D721Med (cell line): ENCODE results near the gene GALNT1.
"Not testable (repeated sequence)": the region's sequence is repeated elsewhere in the genome, so short reads cannot be mapped to it uniquely, and the experiment has no call there.

ENCODE experiments used
- DNase-seq: peaks from one replicate; pipeline ENCODE4 v3.0.0; 2011; ENCODE audit warnings: low spot score; ENCODE audit not compliant: insufficient read length
- FAIRE-seq: peaks from 2 replicates; lab custom pipeline; 2011; peaks lifted over from hg19 to GRCh38; lab: Jason Lieb, UNC
- CTCF ChIP-seq: IDR thresholded peaks from 2 replicates; pipeline ENCODE4 v1.5.1; 2012; ENCODE audit warnings: mild to moderate bottlenecking, control low read depth; ENCODE audit not compliant: insufficient read depth; ENCODE audit errors: missing control alignments

Gene GALNT1

DNA sequence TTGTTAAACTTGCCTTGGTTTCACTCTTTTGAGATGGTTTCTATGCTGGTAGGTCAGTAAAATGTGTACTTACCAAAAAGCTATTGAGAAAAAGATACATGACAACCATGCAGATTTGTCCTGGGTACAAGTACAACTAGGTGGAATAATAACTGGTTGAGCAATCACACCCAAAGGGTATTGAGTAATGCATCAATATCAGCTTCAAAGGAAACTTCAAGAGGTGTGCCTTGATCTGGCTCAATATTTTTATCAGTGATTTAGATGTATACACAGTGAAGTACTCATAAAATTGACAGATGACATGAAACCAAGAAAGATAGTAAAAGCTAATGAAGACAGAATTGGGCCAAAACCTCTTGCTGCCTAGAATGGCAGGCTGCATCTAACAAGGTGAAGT is 21.7 kb upstream of the GALNT1 start:
- DNase-seq (no peak), FAIRE-seq (no peak)
- no peak for TF ChIP-seq CTCF

GRCh38 chr18:35564795-35565453 is 16.6 kb upstream of the GALNT1 start:
- TF ChIP-seq CTCF, result no peak
- FAIRE-seq, result peak; percentile 38
- no peak for DNase-seq

DNA sequence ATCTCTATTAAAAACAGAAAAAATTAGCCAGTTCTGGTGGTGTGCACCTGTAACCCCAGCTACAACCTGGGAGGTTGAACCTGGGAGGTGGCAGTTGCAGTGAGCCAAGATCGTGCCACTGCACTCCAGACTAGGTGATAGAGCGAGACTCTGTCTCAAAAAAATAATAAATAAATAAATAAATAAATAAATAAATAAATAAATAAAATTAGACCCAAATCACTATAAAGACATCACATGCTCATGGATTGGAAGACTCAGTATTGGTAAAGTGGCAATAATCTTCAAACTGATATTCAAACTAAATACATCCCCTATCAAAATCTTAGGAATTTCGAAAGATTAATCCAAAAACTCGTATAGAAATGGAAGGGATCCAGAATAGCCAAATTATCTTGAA is 15.5 kb upstream of the GALNT1 start:
- DNase-seq, result no peak
- no peak for TF ChIP-seq CTCF
- FAIRE-seq, result no peak

- TF ChIP-seq CTCF, result no peak
- FAIRE-seq (no peak), DNase-seq (no peak)
These were observed 11.4 kb upstream of the GALNT1 start for GRCh38 chr18:35570182-35570581.

DNA sequence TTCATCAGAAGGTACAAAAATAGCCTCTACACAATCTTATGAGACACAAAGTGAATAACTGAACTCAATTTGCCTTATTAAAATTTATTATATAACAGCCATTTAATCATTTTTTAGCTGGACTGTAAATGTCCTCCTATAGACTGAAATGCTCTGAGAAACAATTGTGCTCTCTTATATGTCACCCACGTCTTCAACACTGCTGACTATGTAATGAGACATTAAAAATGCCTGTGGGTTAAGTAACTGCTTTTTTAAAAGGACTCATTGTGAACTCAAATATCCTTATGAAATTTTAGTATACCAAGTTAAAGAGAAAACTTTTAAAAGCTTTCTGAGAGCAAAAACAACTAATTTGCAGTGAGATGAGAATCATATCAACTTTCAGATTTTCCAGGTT is 10.4 kb upstream of the GALNT1 start:
- TF ChIP-seq CTCF, result no peak
- no peak for DNase-seq
- FAIRE-seq, result peak; percentile 21

GRCh38 chr18:35572644-35573043 is 8.9 kb upstream of the GALNT1 start:
- no peak for TF ChIP-seq CTCF
- no peak for FAIRE-seq
- DNase-seq, result no peak

GRCh38 chr18:35573531-35573930 is 8.0 kb upstream of the GALNT1 start:
- no peak for TF ChIP-seq CTCF
- DNase-seq (no peak), FAIRE-seq (no peak)

DNA sequence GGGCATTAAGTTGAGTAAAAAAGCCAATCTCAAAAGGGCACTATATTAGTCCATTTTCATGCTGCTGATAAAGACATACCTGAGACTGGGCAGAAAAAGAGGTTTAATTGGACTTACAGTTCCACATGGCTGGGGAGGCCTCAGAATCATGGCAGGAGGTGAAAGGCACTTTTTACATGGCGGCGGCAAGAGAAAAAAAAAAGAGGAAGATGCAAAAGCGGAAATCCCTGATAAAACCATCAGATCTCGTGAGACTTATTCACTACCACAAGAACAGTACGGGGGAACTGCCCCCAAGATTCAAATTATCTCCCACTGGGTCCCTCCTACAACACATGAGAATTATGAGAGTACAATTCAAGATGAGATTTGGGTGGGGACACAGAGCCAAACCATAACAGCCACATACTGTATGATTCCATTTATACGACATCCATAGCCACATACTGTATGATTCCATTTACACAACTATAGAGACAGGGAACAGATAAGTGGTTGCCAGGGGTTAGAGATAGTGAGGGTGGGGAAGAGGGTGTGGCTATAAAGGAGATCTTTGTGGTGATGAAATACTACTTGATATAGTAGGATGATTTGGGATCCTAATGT is 5.2 kb upstream of the GALNT1 start:
- not testable (repeated sequence) for FAIRE-seq, DNase-seq
